HEK293T (cell line): ENCODE results near the gene ARHGAP40.

ENCODE experiments used
- CTCF ChIA-PET: fragments of 350-600 bp; formaldehyde crosslinking; extraction: SDS; loops from one replicate; lab custom pipeline; 2021; ENCODE audit warnings: antibody characterized with exemption, inconsistent platforms; lab: Yijun Ruan, JAX
- POLR2A ChIA-PET: fragments of 350-600 bp; formaldehyde crosslinking; extraction: SDS; loops from one replicate; lab custom pipeline; 2020; ENCODE audit warnings: antibody characterized with exemption, inconsistent platforms; lab: Yijun Ruan, JAX
- DNase-seq: peaks from one replicate; pipeline ENCODE4 v3.0.0; 2012; ENCODE audit warnings: mixed read lengths; ENCODE audit errors: extremely low spot score
- ARNT ChIP-seq: fragments of 450-650 bp; IDR thresholded peaks from 2 replicates; pipeline ENCODE4 v1.6.1; 2017; ENCODE audit warnings: mild to moderate bottlenecking
- BHLHE40 ChIP-seq: fragments of 450-650 bp; IDR thresholded peaks from 2 replicates; pipeline ENCODE4 v1.6.1; 2016; ENCODE audit warnings: mild to moderate bottlenecking, moderate library complexity, borderline replicate concordance
- CTBP1 ChIP-seq: fragments of 450-650 bp; IDR thresholded peaks from 2 replicates; pipeline ENCODE4 v1.6.1; 2016; ENCODE audit warnings: borderline replicate concordance
- ELF4 ChIP-seq: fragments of 450-650 bp; IDR thresholded peaks from 2 replicates; pipeline ENCODE4 v1.6.1; 2017; ENCODE audit warnings: antibody characterized with exemption
- FOXA1 ChIP-seq: fragments of 450-650 bp; IDR thresholded peaks from 2 replicates; pipeline ENCODE4 v1.6.1; 2016; ENCODE audit warnings: mild to moderate bottlenecking
- FOXK2 ChIP-seq: fragments of 450-650 bp; IDR thresholded peaks from 2 replicates; pipeline ENCODE4 v1.6.1; 2016; ENCODE audit warnings: mild to moderate bottlenecking
- FOXM1 ChIP-seq: fragments of 450-650 bp; IDR thresholded peaks from 2 replicates; pipeline ENCODE4 v1.6.1; 2017; ENCODE audit warnings: mild to moderate bottlenecking, borderline replicate concordance
- HDGF ChIP-seq: fragments of 450-650 bp; IDR thresholded peaks from 2 replicates; pipeline ENCODE4 v1.6.1; 2017; ENCODE audit warnings: antibody characterized with exemption, borderline replicate concordance
- L3MBTL2 ChIP-seq: fragments of 450-650 bp; conservative IDR thresholded peaks from 2 replicates; pipeline ENCODE4 v1.6.1; 2016; ENCODE audit warnings: mild to moderate bottlenecking
- LEF1 ChIP-seq: fragments of 450-650 bp; IDR thresholded peaks from 2 replicates; pipeline ENCODE4 v1.6.1; 2017; ENCODE audit warnings: mild to moderate bottlenecking, borderline replicate concordance
- NFRKB ChIP-seq: fragments of 450-650 bp; IDR thresholded peaks from 2 replicates; pipeline ENCODE4 v1.6.1; 2016; ENCODE audit warnings: mild to moderate bottlenecking, moderate library complexity
- PKNOX1 ChIP-seq: fragments of 450-650 bp; IDR thresholded peaks from 2 replicates; pipeline ENCODE4 v1.6.1; 2016
- SP1 ChIP-seq: fragments of 450-650 bp; IDR thresholded peaks from 2 replicates; pipeline ENCODE4 v1.6.1; 2017
- SUZ12 ChIP-seq: fragments of 450-650 bp; IDR thresholded peaks from 2 replicates; pipeline ENCODE4 v1.6.1; 2016; ENCODE audit warnings: mild to moderate bottlenecking
- TARDBP ChIP-seq: fragments of 450-650 bp; IDR thresholded peaks from 2 replicates; pipeline ENCODE4 v1.6.1; 2016
- ZNF384 ChIP-seq: fragments of 450-650 bp; IDR thresholded peaks from 2 replicates; pipeline ENCODE4 v1.6.1; 2016

The ARHGAP40 gene

GRCh38 chr20:38559764-38560163 lies 41.8 kb upstream of the ARHGAP40 start:
- ChIA-PET CTCF (no interaction called here), POLR2A (interaction anchor here (0.7 kb wide), 1 partner anchor 124 kb away, joined by 3 read pairs; the partner anchor contains the start of gene SNHG17)
- no peak for DNase-seq
- no peak for TF ChIP-seq SP1
- no peak for TF ChIP-seq PKNOX1
- no peak for TF ChIP-seq ELF4
- TF ChIP-seq SUZ12, result no peak
- no peak for TF ChIP-seq L3MBTL2
- no peak for TF ChIP-seq FOXK2

GRCh38 chr20:38563802-38564431 lies 37.7 kb upstream of the ARHGAP40 start:
- ChIA-PET CTCF (no interaction called here), POLR2A (no interaction called here)
- no peak for DNase-seq
- TF ChIP-seq FOXM1, result no peak
- no peak for TF ChIP-seq ARNT
- TF ChIP-seq SUZ12, result no peak
- TF ChIP-seq CTBP1, result no peak
- no peak for TF ChIP-seq SP1
- no peak for TF ChIP-seq HDGF
- TF ChIP-seq NFRKB, result no peak
- TF ChIP-seq L3MBTL2, result no peak
- no peak for TF ChIP-seq TARDBP
- TF ChIP-seq ZNF384, result no peak
- TF ChIP-seq ELF4, result no peak
- TF ChIP-seq FOXK2, result no peak
- no peak for TF ChIP-seq PKNOX1
- no peak for TF ChIP-seq LEF1
- TF ChIP-seq BHLHE40, result no peak
- TF ChIP-seq FOXA1, result no peak

- TF ChIP-seq ARNT, result no peak
- no peak for TF ChIP-seq HDGF
- TF ChIP-seq FOXA1, result no peak
- no peak for TF ChIP-seq L3MBTL2
- POLR2A ChIA-PET, result no interaction called here
- CTCF ChIA-PET, result no interaction called here
- no peak for DNase-seq
Measured at GRCh38 chr20:38564680-38565079, 36.9 kb upstream of the ARHGAP40 start.

- no peak for TF ChIP-seq TARDBP
- TF ChIP-seq FOXA1, result no peak
- no peak for TF ChIP-seq L3MBTL2
- no peak for TF ChIP-seq ARNT
- no peak for TF ChIP-seq PKNOX1
- TF ChIP-seq NFRKB, result no peak
- TF ChIP-seq ELF4, result no peak
- no peak for TF ChIP-seq LEF1
- no peak for TF ChIP-seq BHLHE40
- no peak for TF ChIP-seq FOXM1
- no peak for TF ChIP-seq ZNF384
- TF ChIP-seq SUZ12, result no peak
- TF ChIP-seq HDGF, result no peak
- TF ChIP-seq CTBP1, result no peak
- no peak for DNase-seq
- POLR2A ChIA-PET, result no interaction called here
- CTCF ChIA-PET, result no interaction called here
Measured at GRCh38 chr20:38566036-38566598, 35.5 kb upstream of the ARHGAP40 start.

- POLR2A ChIA-PET, result interaction anchor here (1.2 kb wide), 1 partner anchor 135 kb away, joined by 3 read pairs; the partner anchor contains the start of gene SNHG17
Measured at GRCh38 chr20:38569747-38570525, 31.7 kb upstream of the ARHGAP40 start.

More at GRCh38 chr20:38569747-38570525, 31.7 kb upstream of the ARHGAP40 start:
- CTCF ChIA-PET, result no interaction called here
- TF ChIP-seq ZNF384, result no peak
- no peak for TF ChIP-seq LEF1
- no peak for TF ChIP-seq FOXM1
- TF ChIP-seq BHLHE40, result no peak
- no peak for TF ChIP-seq ARNT
- no peak for TF ChIP-seq TARDBP
- TF ChIP-seq CTBP1, result no peak
- no peak for TF ChIP-seq FOXA1
- TF ChIP-seq ELF4, result no peak
- no peak for TF ChIP-seq SUZ12
- no peak for TF ChIP-seq L3MBTL2
- TF ChIP-seq SP1, result no peak
- no peak for TF ChIP-seq PKNOX1
- TF ChIP-seq NFRKB, result no peak
- no peak for TF ChIP-seq HDGF
- no peak for TF ChIP-seq FOXK2
- DNase-seq, result no peak
